K562 (cell line): ENCODE measurements around the gene MOCOS. TPM values are rescaled to one million over a fixed set of nuclear protein-coding genes. Genes with fewer than 3 reads are reported as not detected.

Source experiments
- CCNT2 ChIP-seq: IDR thresholded peaks from 2 replicates; pipeline ENCODE4 v1.6.1; 2011; ENCODE audit warnings: borderline replicate concordance, low read depth, mild to moderate bottlenecking, moderate library complexity, mixed read lengths, low read length; ENCODE audit not compliant: insufficient read length; ENCODE audit errors: extremely low read depth
- CHD7 ChIP-seq: fragments of 200-600 bp; sonication (generic); IDR thresholded peaks from one replicate; pipeline ENCODE4 v1.6.1; 2012; ENCODE audit warnings: mild to moderate bottlenecking, low read depth, low read length, inconsistent platforms
- MAFG ChIP-seq: fragments of 450-650 bp; conservative IDR thresholded peaks from 2 replicates; pipeline ENCODE4 v1.6.1; 2016; ENCODE audit warnings: missing genetic modification characterization, missing compliant biosample characterization
- MAZ ChIP-seq, 2 experiments: fragments of 450-650 bp in 1 of 2; sonication (generic) in 1 of 2; formaldehyde crosslinking; IDR thresholded peaks in 1 of 2; conservative IDR thresholded peaks in 1 of 2; 2 replicates each; pipeline versions ENCODE4 v1.4.0 to v1.5.0; 2020; ENCODE audit warnings: mild to moderate bottlenecking in 1 of 2, missing genetic modification reagents in 1 of 2
- PRDM10 ChIP-seq: fragments of 450-650 bp; IDR thresholded peaks from 2 replicates; pipeline ENCODE4 v1.6.1; 2018; ENCODE audit not compliant: partially characterized antibody
- TFAP4 ChIP-seq: sonication (generic); formaldehyde crosslinking; IDR thresholded peaks from 2 replicates; pipeline ENCODE4 v1.8.0; 2022; ENCODE audit warnings: missing genetic modification reagents, mild to moderate bottlenecking, moderate library complexity, borderline replicate concordance
- ZBTB17 ChIP-seq: fragments of 450-650 bp; formaldehyde crosslinking; IDR thresholded peaks from 2 replicates; pipeline ENCODE4 v1.4.0; 2020; ENCODE audit warnings: mild to moderate bottlenecking
- polyA plus RNA-seq, 8 experiments: library from polyadenylated mRNA; depleted of rRNA in 4 of 8; stranded (reverse) in 5 of 8; unstranded in 3 of 8; fragments of >200 nt; fragmentation: Nextera tagmentation in 2 of 8; fragmentation: Illumina TruSeq in 1 of 8; extraction: Ambion mirVana in 2 of 8; extraction: Trizol in 1 of 8; gene quantifications; 2 replicates each; pipeline versions ENCODE4 v1.2.1 to v1.2.3, GENCODE V29; 2011 to 2014; ENCODE audit warnings: inconsistent platforms in 1 of 8, missing spikeins in 1 of 8
- total RNA-seq, 7 experiments: library from RNA; depleted of rRNA in 6 of 7; stranded (reverse); fragments of >200 nt in 6 of 7; fragmentation: Illumina TruSeq in 2 of 7; extraction: Trizol in 2 of 7; gene quantifications; 2 replicates each; pipeline versions ENCODE4 v1.2.1 to v1.2.3, GENCODE V29; 2011 to 2021; ENCODE audit warnings: low replicate concordance in 1 of 7
- TF ChIP-seq, protein P1 (sequence below): fragments of 250-450 bp; sonication (Bioruptor Pico); IDR thresholded peaks from 2 replicates; pipeline ENCODE4 v1.5.0; 2021

Gene MOCOS
- total and polyA plus RNA-seq, 9 of the 15 experiments (the other 6 are each of a cell fraction or from before 2014, with no cell fraction given) = 4.5 to 12.4 (median 9.1) TPM

GRCh38 chr18:36187826-36188721 is 777 bp downstream of the MOCOS start (continued):
- TF ChIP-seq TFAP4 (CRISPR knock-in tag) (0 out of 2 replicates have a peak, but pooled peaks have one; percentile 17), PRDM10 (no peak), CCNT2 (no peak), CHD7 (no peak), MAZ (CRISPR knock-in tag; conservative IDR thresholded peaks at IDR 0.05 in 1 of 2, IDR thresholded peaks at IDR 0.05 in 1 of 2) (0 out of 4 replicates have a peak, but pooled peaks of 1 of the 2 experiments have one; percentile 43), ZBTB17 (CRISPR knock-in tag) (no peak), MAFG (tag) (peak; percentile 34; the same call in 1 of the 2 replicates)
- TF ChIP-seq, protein P1, sequence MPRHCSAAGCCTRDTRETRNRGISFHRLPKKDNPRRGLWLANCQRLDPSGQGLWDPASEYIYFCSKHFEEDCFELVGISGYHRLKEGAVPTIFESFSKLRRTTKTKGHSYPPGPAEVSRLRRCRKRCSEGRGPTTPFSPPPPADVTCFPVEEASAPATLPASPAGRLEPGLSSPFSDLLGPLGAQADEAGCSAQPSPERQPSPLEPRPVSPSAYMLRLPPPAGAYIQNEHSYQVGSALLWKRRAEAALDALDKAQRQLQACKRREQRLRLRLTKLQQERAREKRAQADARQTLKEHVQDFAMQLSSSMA (CRISPR knock-in tag) = no peak
